ENCODE data around the gene AHRR.
"Not testable (repeated sequence)": the region's sequence is repeated elsewhere in the genome, so short reads cannot be mapped to it uniquely, and the experiment has no call there.

- TF ChIP-seq CTCF (IDR thresholded peaks at IDR 0.05); POLR2AphosphoS5 (IDR thresholded peaks at IDR 0.05; ENCODE audit: insufficient read depth in 1 of 2, low read depth in 1 of 2); POLR2A (IDR thresholded peaks at IDR 0.05): not testable (repeated sequence)
Observed at GRCh38 chr5:414991-415927, 93.7 kb downstream of the AHRR start.
